ENCODE data around the gene LYSMD2. TPM values are rescaled to one million over a fixed set of nuclear protein-coding genes. Genes with fewer than 3 reads are reported as not detected.

The LYSMD2 gene
- total RNA-seq, 1 donor from 2014 or later = 20.6 TPM

DNA sequence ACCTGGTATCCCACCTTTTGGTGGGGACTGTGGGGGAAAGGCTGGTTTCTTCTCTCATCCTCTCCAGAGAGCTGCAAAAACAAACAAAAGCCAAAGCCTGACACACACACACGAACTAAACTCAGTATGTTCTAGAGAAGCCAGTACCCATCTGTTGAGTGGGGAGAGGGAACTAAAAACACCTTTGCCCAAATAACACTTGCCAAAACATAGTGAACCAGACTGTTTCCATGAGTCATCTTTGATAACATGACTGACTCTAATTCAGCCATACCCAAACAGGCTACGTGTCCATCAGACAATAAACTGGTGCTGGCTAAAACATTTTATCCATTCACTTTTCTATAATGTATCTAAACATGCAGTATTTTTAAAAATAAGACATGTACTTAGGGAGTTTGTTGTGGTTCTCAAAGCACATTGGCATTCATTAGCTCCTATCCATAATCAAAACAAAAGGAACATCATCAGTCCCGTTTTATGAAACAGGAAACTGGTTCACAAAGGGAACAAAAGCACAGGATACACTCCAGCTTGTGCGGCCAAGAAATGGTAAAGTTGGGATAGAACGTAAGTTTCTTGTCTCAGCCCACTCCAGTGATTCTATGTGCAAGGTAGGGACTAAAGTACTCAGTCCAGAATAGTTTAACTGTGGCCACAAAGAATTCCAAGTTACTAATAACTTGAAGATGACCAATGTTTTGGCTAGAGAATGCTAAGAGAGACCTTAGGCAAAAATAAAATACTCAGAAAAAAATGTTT is 16.1 kb downstream of the LYSMD2 start:
- H3K36me3 ChIP-seq = peaks cover 24% of the 10 kb centered on the region
- peaks cover 14% of the 10 kb centered on the region for H3K4me1 ChIP-seq
- H3K27me3 ChIP-seq = no peaks in the 10 kb centered on the region
- intact Hi-C loops (cut with DNase I) = no loop called here
- H3K27ac ChIP-seq = peak overlapping the region; percentile 0
- TF ChIP-seq, protein P1, sequence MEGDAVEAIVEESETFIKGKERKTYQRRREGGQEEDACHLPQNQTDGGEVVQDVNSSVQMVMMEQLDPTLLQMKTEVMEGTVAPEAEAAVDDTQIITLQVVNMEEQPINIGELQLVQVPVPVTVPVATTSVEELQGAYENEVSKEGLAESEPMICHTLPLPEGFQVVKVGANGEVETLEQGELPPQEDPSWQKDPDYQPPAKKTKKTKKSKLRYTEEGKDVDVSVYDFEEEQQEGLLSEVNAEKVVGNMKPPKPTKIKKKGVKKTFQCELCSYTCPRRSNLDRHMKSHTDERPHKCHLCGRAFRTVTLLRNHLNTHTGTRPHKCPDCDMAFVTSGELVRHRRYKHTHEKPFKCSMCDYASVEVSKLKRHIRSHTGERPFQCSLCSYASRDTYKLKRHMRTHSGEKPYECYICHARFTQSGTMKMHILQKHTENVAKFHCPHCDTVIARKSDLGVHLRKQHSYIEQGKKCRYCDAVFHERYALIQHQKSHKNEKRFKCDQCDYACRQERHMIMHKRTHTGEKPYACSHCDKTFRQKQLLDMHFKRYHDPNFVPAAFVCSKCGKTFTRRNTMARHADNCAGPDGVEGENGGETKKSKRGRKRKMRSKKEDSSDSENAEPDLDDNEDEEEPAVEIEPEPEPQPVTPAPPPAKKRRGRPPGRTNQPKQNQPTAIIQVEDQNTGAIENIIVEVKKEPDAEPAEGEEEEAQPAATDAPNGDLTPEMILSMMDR (IDR thresholded peaks at IDR 0.05) = no peak
- H3K9me3 ChIP-seq = no peaks in the 10 kb centered on the region
- DNase-seq (no peak), ATAC-seq (no peak)
- no peak overlapping the region for H3K4me3 ChIP-seq

DNA sequence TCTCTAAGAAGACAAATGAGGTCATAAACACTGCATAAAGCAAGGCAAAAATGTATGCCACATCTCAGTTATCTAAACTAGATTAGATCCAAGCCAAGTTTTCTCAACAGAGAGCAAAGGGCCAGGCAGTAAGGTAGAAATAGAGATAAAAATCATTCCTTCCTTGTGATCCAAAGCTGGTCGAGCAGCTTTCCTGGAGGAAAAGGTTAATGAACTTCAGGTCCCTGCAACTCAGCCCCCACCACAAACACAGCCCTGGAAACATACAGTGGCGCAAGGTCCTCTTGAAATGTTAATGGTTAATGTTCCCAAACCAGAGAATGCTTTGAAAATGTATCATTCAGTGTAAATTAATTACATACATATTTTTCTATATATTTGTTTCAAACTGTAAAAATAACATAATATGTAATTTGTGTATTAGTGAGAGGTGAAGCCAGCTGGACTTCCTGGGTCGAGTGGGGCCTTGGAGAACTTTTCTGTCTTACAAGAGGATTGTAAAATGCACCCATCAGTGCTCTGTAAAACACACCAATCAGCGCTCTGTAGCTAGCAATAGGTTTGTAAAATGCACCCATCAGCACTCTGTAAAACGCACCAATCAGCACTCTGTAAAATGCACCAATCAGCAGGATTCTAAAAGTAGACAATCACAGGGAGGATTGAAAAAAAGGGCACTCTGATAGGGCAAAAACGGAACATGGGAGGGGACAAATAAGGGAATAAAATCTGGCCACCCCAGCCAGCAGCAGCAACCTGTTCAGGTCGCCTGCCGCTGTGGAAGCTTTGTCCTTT is 17.1 kb downstream of the LYSMD2 start:
- Histone ChIP-seq H3K4me3 (no peak overlapping the region), H3K4me1 (peaks cover 10% of the 10 kb centered on the region), H3K36me3 (peaks cover 24% of the 10 kb centered on the region), H3K27ac (no peak overlapping the region), H3K27me3 (no peaks in the 10 kb centered on the region), H3K9me3 (no peaks in the 10 kb centered on the region)
- DNase-seq (no peak), ATAC-seq (no peak)
- TF ChIP-seq, protein P1 (IDR thresholded peaks at IDR 0.05) = no peak
- intact Hi-C loops (cut with DNase I) = no loop called here

DNA sequence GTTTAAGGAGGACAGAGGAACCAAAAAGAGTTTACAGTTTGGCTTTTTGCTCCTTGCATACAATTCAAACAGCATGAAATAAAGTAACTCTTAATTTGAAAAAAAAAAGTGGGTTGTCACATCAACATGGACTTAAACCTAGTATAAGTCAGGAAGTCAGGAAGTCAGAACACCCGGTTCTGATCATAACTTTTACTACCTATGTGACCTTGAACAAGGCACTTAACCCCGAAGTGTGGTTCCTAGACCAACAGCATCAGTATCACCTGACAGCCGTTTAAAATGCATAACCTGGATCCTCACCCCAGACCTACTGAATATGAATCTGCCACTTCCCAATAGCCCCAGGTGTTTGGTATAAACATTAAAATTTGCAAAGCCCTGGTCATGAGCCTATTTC is 18.7 kb downstream of the LYSMD2 start:
- intact Hi-C loops (cut with DNase I) = no loop called here
- Histone ChIP-seq H3K4me3 (no peak overlapping the region), H3K9me3 (no peaks in the 10 kb centered on the region), H3K27ac (no peak overlapping the region), H3K27me3 (no peaks in the 10 kb centered on the region), H3K36me3 (peaks cover 17% of the 10 kb centered on the region), H3K4me1 (no peaks in the 10 kb centered on the region)
- TF ChIP-seq, protein P1 (IDR thresholded peaks at IDR 0.05) = no peak
- ATAC-seq = no peak
- no peak for DNase-seq

DNA sequence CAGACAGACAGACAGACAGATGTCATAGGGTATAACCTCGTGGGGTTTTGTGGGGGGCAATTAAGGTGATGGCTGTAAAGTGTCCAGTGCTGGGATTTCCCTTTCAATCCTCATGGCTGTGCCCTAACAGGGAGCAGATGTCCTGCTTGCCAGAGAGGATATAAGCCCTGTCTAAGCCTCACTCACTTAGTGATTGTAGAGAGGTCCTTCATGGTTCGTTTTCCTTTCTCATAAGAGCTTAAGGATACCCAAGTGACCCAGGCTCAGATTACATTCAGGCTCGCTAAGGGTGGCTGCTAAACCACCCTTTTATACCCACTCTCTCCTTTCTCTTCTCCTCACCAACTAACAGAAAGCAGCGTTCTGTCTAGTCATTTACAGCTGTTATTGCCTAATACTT is 19.2 kb downstream of the LYSMD2 start:
- Histone ChIP-seq H3K36me3 (peaks cover 13% of the 10 kb centered on the region), H3K27ac (no peak overlapping the region), H3K4me1 (no peaks in the 10 kb centered on the region), H3K4me3 (no peak overlapping the region), H3K27me3 (no peaks in the 10 kb centered on the region), H3K9me3 (no peaks in the 10 kb centered on the region)
- DNase-seq (no peak), ATAC-seq (no peak)
- TF ChIP-seq, protein P1 (IDR thresholded peaks at IDR 0.05) = no peak
- intact Hi-C loops (cut with DNase I) = no loop called here

DNA sequence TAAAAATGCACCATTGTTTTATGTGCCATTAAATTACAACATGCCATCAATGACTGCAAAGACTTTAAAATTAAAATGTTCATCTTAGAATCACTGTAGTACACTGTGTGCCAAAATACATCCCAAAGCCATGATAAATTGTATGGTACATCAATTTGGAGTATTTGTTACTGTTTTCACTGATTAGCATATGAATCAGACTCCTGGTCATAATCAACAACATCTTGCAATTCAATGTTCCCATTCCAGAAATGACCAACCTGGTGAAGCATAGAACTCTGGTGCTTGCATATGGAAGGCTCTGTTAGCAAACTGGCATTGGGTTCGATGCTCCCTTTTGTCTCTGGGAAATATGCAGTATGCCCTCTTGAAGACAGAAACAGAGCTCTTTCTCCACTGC is 22.5 kb downstream of the LYSMD2 start:
- ATAC-seq (no peak), DNase-seq (no peak)
- Histone ChIP-seq H3K4me1 (no peaks in the 10 kb centered on the region), H3K27ac (no peak overlapping the region), H3K4me3 (no peak overlapping the region), H3K36me3 (no peaks in the 10 kb centered on the region), H3K9me3 (no peaks in the 10 kb centered on the region), H3K27me3 (no peaks in the 10 kb centered on the region)
- intact Hi-C loops (cut with DNase I) = no loop called here
- TF ChIP-seq, protein P1 (IDR thresholded peaks at IDR 0.05) = no peak

All from upper lobe of right lung (tissue), 1 donor.